HS-27A (cell line): ENCODE measurements around the gene DNAH10.

Experiments used
- DNase-seq: peaks from one replicate; pipeline ENCODE4 v3.0.0-alpha.2; 2012; ENCODE audit warnings: low read depth, missing footprints

Gene DNAH10

DNA sequence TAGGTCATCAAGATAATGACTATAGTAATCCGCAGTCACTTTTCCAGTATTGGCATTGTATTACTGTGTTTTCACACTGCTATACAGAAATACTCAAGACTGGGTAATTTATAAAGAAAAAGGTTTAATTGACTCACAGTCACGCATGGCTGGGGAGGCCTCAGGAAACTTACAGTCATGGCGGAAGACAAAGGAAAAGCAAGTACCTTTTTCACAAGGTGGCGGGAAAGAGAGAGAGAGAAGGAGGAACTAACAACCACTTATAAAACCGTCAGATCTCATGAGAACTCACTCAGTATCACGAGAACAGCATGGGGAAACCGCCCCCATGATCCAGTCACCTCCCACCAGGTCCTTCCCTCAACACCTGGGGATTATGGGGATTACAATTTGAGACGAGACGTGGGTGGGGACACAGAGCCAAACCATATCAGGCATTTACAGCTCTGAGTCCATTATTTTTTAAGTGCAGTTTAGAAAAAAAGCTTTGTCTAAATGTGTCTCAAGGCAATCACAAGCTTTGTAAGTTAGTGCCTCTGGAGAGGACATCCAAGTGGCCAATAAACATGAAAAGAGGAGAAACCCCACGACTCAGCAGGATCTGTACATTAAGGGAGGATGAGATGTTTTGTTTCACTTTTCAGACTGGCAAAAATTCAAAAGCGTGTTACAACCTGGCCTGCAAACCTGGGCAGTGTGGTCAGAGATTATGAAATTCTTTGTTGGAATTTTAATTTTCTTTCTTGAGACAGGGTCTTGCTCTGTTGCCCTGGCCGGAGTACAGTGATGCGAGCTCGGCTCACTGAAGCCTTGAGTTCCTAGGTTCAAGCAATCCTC lies 82.0 kb downstream of the DNAH10 start:
- DNase-seq = no peak

DNA sequence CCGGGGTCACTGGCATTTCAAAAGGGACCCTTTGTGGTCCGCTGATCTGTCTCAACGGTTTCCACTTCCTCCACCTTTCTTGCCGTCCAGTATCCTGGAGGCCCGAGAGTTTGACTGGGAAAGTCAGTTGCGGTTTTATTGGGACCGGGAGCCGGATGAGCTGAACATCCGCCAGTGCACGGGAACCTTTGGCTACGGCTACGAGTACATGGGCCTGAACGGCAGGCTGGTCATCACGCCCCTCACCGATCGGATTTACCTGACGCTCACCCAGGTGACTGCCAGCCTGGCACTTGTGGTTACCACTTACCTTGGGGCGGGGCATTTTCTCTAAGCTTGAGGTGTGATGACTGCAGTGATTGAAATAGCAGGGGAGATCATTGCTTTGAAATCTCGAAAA lies 83.8 kb downstream of the DNAH10 start:
- no peak for DNase-seq

DNA sequence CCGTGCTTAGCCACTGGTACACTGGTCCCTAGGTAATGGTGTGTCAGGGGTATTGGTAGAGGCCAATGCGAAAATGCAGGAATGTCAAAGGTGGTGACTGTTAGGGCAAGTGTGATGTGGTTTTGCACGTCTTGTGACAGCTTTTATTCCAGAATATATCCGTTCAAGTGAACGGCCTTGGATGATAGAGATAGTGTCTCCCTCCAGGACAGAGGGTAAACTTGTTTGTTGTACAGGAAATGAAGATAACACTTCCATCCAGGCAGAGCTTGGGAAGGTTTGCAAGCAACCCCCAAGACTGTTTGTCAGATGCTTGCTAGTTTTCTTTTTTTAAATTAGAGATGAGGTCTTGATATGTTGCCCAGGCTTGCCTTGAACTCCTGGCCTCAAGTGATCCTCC lies 84.2 kb downstream of the DNAH10 start:
- no peak for DNase-seq

DNA sequence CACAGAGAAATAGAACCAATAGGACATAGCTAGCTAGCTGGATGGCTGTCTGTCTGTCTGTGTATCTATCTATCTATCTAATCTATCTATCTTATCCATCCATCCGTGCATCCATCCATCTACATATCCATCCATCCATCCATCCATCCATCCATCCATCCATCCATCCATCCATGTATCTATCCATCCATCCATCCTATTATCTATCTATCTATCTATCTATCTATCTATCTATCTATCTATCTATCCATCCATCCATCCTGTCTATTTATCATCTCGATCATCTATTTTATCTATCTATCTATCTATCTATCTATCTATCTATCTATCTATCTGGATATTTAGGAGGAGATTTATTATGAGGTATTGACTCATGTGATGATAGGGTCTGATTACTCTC lies 84.9 kb downstream of the DNAH10 start:
- DNase-seq = no peak

DNA sequence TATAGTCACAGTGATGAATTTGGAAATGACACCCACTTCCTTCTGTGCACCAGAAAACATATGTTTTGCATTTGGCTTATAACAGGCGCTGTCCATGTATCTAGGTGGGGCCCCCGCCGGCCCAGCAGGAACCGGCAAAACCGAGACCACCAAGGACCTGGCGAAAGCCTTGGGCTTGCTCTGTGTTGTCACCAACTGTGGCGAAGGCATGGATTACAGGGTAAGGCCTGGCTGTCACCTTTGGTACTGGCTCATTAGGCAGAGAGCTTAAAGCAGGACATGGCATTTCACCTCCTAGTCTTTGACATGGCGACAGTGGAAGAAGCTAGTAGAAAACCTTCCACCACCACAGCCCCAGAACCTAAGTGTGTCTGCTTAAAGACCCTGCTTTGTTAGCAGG lies 85.8 kb downstream of the DNAH10 start:
- DNase-seq = no peak

DNA sequence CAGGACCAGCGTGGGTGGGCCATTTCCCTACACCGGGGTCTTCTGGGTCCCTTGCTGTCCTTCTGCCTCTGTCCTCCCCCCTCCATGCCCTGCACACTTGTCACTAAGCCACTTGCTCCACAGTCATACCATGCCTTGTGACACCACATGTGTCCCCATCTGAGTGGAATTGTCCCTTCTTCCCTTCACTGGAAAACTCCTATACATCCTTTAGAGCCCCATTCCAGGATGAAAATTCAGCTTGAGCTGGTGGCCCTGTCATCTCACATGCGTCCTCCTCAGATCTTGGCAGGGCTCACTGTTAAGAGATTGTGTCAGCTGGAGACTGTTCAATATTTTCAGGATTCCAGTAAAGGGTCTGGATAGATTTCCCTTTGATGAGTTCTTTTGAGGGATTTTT lies 87.4 kb downstream of the DNAH10 start:
- DNase-seq = no peak

DNA sequence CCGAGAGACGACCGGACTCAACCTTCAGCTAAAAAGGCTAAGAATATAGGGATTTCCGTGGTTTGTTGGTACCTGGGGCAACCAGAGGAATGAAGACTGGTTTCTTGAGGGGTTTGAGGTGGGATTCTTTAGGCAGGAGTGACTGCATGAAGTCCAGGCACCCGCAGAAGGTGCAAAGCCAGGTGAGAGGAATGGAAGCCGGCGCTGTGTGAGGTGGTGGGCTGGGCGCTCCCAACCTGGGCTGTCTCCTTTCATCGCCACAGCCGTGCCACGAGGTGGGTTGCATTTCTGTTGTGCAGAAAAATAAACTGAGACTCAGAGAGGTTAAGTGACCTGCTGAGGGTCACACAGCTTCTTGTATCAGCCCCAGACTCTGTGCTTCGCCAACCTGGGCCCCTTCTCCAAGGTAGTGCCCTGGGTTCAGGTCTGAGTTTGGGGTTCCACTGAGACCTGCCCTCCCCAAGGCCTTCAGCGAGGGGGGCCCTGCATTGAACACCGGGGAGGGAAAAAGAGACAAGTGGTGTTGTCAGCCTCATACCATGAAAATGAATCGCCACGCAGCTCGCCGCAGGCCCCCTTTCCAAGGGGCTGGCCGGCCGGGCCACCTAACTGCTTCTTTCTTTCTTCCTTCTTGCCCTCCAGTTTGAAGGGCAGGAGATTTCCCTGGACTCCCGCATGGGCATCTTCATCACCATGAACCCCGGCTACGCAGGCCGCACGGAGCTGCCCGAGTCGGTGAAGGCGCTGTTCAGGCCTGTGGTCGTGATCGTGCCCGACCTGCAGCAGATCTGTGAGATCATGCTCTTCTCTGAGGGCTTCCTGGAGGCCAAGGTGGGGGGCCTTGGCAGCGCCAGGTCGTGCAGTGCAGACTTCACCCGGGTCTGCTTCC lies 88.4 kb downstream of the DNAH10 start:
- DNase-seq = no peak

DNA sequence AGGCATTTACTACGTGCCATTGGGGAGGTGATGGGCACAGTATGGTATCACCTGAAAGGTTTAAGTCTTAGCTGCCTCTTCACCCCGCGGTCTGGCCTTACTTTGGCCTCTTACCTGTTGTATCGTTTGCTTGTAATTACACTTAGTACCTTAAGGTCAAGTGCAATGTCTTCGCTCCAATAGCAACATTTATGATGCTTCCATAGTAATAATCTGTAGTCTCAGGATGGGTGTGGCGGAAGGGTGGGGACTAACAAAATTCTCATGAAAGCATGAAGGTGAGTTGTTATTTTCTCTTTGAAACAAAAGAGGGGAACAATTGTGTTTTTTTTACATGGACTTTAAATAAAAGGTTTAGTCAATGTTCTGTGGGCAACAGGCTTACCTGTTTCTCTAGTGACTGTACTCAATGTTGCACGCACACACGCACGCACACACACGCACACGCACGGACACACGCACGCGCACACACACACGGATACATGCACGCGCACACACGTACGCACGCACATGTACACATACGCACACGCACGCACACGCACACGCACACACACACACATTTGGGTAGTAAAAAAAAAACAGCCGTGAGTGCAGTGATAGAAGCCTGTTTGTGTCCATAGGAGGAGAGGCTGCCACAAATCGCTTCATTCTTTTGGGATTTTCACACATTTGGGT lies 91.4 kb downstream of the DNAH10 start:
- no peak for DNase-seq

DNA sequence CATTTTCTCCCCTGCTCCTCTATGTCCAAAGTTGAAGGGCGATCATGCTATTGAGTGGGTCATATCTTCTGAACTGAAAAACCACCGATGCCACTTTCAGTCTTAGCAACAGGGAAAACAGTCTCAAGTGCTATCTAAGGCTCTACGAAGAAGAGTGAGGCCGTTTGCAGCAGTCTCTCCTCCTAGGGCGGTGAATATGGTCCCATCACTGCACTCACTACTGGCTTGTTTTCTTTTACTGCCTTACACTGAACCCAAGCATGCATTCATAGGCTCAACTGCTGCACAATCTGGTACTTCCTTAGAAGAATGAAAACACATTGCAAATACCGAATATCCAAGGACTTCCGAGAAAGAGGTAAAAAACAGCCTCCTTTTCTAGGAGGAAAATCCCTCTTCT lies 92.1 kb downstream of the DNAH10 start:
- DNase-seq = no peak

DNA sequence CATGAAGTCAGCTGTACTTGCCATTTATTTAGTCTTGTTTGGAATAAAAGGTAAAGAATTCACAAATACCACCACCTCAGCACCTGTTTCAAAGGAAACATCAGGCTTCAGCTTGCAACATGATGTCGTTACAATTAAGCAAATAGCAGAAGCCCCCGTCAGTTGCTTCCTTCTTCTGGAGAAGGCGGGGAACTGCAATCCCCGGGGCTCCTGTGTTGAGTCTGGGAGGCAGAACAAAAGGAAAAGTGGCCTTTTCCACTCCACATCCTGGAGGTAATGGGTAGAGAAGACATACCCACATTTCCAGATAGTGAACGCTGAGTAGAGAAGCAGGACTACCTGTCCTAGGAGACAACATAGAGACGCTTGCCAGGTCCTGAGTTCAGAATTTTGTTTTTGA lies 92.8 kb downstream of the DNAH10 start:
- DNase-seq = no peak

DNA sequence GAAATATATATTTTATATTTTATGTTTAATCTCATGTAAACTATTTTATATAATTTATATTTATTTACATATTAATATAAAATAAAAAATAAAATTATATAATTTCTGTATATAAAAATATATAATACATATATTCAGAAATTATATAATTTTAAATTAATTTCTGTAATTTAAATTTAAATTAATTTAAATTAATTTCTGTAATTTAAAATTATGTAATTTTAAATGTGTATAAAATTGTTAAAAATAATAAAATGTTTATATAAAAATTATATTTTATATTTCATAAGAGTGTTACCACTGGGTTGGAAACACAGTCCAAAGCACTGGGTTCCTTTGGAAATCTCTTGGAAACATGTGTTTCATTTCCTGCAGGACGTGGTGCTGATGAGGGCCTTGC lies 94.6 kb downstream of the DNAH10 start:
- no peak for DNase-seq

DNA sequence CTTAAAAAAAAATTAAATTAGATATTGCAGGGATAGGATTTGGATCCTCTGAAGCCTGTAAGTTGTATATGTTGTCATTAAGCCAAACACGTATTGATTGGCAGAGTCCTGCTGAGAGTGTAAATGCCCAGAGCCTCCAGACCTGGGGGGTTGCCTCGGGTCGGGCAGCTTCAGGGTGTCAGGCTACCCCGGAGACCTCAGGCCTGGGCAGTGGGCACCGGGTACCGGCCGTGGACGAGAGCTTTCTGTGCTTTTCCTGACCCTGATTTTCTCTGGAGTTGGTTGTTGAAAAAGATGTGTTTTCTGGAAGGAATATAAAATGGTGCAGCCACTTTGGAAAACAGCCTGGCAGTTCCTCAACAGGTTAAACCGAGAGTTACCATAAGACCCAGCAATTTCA lies 96.1 kb downstream of the DNAH10 start:
- no peak for DNase-seq

DNA sequence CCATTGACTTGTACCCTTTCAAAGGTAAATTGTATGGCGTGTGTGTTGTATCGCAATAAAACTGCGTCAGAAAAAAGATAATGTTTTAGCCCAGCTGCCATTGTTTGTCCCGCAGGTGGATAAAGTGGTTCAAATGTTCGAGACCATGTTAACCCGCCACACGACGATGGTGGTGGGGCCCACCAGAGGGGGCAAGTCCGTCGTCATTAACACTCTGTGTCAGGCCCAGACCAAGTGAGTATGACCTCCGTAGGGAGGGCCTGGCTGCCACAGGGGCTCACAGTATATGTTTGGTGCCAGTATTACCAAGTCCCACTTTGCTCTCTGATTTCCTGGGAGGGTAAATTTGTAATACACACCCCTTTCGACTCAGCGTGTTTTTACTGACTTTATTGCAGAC lies 96.9 kb downstream of the DNAH10 start:
- DNase-seq = no peak

DNA sequence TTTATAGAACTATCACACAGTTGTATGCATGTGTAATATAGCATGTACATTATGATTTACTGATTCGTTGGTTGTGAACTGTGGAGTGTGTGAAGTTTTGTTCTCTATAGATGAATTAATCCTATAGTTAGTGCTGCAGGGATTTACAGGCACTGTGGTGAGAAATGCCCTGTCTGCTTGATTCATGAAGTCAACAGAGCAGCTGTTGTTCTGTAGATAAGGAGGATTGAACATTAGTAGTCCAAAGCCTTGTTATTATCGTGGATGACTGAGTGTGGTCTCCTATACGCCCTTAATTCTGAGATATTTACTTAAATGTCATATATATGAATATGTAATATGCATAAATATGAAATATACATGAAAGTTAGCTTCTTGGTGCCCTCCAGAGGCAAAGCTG lies 98.3 kb downstream of the DNAH10 start:
- no peak for DNase-seq

DNA sequence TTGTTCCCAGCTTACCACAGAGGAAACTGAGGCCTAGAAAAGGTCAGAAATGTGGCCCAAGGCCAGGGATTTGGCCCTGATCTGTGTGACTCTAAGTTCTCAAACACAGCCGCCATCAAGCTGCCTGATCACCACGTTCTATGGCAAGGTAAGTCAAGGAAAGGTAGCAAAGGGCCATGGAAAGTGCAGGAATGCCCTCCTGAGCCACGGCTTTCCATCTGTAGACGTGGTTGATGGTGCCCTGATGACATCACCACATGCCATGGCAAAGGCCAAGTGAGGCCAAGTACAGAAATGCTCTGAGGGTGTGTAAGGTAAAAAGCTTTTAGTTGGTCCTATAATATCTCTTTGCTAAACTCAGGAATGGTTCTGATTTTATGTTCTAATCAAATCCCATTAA lies 99.3 kb downstream of the DNAH10 start:
- no peak for DNase-seq

DNA sequence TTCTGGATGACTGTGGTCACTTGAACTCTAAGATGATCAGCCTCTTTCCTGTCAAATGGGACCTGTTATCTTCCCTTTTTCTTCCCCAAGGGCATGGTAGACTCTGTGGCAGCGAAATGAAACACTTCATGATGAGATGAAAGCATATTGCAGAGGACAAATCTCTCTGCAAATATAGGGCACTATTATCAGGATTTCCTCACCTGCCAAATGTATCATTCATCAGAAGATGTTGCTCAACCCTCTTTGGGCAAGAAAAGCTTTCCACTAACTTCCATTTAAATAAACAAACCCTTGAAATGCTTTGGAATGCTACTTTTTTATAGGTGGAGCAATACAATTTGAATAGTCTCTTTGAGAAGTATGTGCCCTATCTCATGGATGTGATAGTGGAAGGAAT lies 105.0 kb downstream of the DNAH10 start:
- DNase-seq = no peak

DNA sequence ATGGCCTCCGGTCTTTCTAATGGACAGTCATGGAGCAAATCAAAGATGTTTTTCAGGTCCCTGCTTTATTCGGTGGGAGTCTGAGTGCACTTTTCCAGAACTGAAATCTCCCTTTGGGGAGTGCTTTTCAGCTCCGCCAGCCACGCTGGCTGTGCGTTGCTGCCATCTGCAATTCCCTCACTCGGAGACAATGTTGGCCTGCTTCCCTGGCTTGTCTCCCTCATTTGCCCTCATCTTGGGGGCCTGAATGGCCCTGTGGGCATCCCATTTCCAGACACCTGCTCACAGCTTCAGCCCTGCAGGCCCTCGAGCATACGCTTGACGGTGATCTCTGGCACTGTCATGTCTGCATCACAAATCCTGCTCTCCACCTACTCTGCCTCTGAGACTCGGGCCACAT lies 106.7 kb downstream of the DNAH10 start:
- DNase-seq = no peak

DNA sequence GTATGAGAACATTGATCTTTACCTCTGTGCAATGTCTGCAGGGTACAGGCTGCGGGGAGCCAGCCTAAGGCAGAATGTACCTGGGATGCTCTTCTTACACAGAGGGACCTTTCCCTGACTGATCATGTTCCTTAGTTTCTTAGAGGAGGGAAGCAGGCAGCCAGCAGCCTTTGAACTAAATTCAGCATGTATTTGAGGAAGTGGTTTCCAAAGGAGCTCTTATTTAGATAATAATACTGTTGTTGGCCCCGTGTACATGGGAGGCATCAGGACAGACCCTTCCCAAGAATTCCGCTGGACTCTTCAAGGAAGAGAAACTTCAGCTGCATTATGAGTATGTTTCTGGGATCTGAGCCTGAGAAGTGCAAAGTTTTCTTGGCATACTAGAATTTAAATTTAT lies 111.7 kb downstream of the DNAH10 start:
- DNase-seq = no peak

DNA sequence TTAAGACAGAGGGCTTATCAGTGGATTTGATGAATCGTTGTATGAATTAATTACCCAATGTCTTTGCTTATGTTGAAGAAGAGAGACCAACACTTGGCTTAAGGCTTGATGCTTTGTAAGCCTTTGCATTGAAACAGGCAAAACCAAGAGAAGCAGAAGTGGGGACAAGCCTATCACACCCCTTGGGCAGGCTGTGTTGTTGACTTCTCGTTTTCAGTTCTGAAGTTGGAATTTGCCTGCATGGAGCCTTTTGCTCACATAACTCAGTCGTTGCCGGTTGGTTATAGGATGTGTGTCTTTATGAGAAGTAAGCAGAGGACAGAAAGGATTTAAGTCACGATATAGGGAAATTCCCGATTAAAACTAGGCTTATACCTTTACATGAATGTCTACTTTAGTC lies 115.9 kb downstream of the DNAH10 start:
- no peak for DNase-seq

DNA sequence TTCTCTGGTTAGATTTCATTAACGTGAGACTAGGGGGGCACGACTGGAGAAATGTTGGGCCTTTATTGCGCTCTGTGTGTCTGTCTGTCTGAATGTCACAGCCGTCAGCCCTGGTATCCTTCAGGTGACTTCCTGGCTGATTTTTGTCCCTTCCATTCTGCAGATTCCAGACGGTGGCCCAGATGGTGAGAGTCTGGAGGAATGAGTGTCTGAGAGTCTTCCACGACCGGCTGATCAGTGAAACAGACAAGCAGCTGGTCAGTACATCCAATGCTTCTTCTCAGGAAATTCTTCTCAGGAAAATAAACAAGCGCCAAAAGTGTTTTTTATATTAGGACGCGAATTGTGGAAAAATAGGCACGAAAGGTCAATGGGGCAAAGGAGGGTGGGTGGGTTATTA lies 117.0 kb downstream of the DNAH10 start:
- no peak for DNase-seq

DNA sequence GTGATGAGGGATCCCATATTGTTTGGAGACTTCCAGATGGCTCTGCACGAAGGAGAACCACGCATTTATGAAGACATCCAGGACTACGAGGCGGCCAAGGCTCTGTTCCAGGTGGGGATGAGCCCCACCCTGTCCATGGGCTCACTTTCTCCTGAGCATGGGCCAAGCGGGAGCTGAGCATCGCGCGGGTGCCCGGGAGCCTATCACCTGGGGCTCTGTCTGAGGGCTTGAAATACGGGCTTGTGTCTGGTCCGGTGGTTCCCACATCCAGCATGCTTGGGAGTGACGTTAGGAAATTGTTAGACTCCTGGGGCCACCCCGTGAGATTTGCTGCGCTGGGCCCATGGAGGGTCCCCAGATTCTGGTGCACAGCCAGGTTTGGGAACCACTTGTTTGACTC lies 117.6 kb downstream of the DNAH10 start:
- DNase-seq = no peak

DNA sequence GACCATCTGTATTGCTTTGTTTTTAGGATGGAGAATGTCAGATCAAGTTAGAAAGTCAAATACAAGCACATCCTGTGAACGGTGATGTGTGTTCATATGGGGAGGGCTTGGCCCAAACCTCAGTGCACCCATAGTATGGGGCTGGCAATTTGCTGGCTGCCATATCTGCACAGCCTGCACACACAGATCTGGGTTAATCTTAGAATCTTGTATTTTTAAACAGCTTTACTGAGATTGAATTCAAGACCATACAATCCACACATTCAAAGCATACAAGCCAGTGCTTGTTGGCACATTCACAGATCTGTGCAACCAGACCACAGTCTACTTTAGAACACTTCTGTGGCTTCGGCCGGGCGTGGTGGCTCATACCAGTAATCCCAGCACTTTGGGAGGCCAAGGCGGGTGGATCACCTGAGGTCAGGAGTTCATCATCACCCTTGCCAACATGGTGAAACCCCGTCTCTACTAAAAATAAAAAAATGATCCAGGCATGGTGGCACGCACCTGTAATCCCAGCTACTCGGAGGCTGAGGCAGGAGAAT lies 120.1 kb downstream of the DNAH10 start:
- no peak for DNase-seq

DNA sequence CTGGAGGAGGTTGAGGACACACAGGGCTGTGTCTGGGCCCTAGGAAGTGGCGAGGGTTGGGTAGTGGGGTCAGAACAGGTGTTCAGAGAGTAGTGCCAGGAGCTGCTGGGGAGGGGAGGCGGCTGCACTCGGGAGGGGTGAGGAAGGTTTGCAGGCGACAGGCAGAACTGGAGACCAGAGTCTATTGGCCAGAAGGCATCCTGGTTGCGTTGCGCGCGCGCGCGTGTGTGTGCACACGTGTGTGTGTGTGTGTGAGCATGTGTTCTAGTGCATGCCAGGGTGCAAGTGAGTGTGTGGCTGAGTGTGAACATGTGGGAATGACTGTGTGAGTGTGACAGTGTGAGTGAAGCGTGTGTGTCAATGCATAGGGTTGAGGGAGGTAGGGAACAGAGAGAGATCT lies 124.2 kb downstream of the DNAH10 start:
- DNase-seq = no peak
